ENCODE measurements around the gene SCN1A.
A peak's percentile ranks its signal among the peaks of the same experiment; 100 is the strongest.

Gene SCN1A

GRCh38 chr2:165970663-165971062 is 157.2 kb downstream of the SCN1A start:
- DNase-seq (ENCODE audit: low read depth), result no peak

GRCh38 chr2:165969227-165969626 is 158.6 kb downstream of the SCN1A start:
- no peak for DNase-seq (ENCODE audit: low read depth)

GRCh38 chr2:165967746-165968145 is 160.1 kb downstream of the SCN1A start:
- DNase-seq (ENCODE audit: low read depth), result no peak

GRCh38 chr2:165961818-165962217 is 166.0 kb downstream of the SCN1A start:
- DNase-seq (ENCODE audit: low read depth), result no peak

- DNase-seq (ENCODE audit: low read depth), result no peak
These were observed 168.4 kb downstream of the SCN1A start for GRCh38 chr2:165959371-165959770.

GRCh38 chr2:165958313-165958960 is 169.4 kb downstream of the SCN1A start:
- DNase-seq (ENCODE audit: low read depth), result no peak

GRCh38 chr2:165957030-165957675 is 170.7 kb downstream of the SCN1A start:
- no peak for DNase-seq (ENCODE audit: low read depth)

- peak; percentile 88 for DNase-seq (ENCODE audit: low read depth)
These were observed 173.9 kb downstream of the SCN1A start, which contains the start of gene TTC21B for GRCh38 chr2:165953655-165954606. Gene TTC21B, minus strand, starts transcription at chr2:165953776. Its CDS starts 71 bp downstream, at chr2:165953705.

GRCh38 chr2:165953306-165953654 is 174.5 kb downstream of the SCN1A start:
- no peak for DNase-seq (ENCODE audit: low read depth)

- DNase-seq (ENCODE audit: low read depth), result no peak
These were observed 175.0 kb downstream of the SCN1A start for GRCh38 chr2:165952741-165953211.

GRCh38 chr2:165952085-165952484 is 175.7 kb downstream of the SCN1A start:
- no peak for DNase-seq (ENCODE audit: low read depth)

- DNase-seq (ENCODE audit: low read depth), result no peak
These were observed 177.4 kb downstream of the SCN1A start for GRCh38 chr2:165950438-165950837.

GRCh38 chr2:165941827-165942226 is 186.0 kb downstream of the SCN1A start:
- DNase-seq (ENCODE audit: low read depth), result no peak

GRCh38 chr2:165938237-165938636 is 189.6 kb downstream of the SCN1A start:
- DNase-seq (ENCODE audit: low read depth), result no peak

Measured in T-helper 22 cell (primary cell).